ENCODE data around the gene MBD3L2.

- TF ChIP-seq CREM (CRISPR knock-in tag; IDR thresholded peaks at IDR 0.05) (no peak), ATF2 (CRISPR knock-in tag; IDR thresholded peaks at IDR 0.05; ENCODE audit: borderline replicate concordance, low read depth) (no peak), CTCF (IDR thresholded peaks at IDR 0.05) (no peak), ZNF232 (CRISPR knock-in tag; IDR thresholded peaks at IDR 0.05) (no peak), ATF1 (CRISPR knock-in tag; IDR thresholded peaks at IDR 0.05) (no peak), ELF4 (CRISPR knock-in tag; IDR thresholded peaks at IDR 0.05; ENCODE audit: low read depth) (no peak), PRDM15 (CRISPR knock-in tag; IDR thresholded peaks at IDR 0.05) (no peak), ZNF532 (CRISPR knock-in tag; IDR thresholded peaks at IDR 0.05; ENCODE audit: borderline replicate concordance) (no peak), ATF3 (CRISPR knock-in tag; conservative IDR thresholded peaks at IDR 0.05) (no peak), ZBTB43 (CRISPR knock-in tag; IDR thresholded peaks at IDR 0.05) (no peak), NR2C2 (CRISPR knock-in tag; IDR thresholded peaks at IDR 0.05) (no peak), CREB1 (CRISPR knock-in tag; IDR thresholded peaks at IDR 0.05) (no peak), USF1 (CRISPR knock-in tag; IDR thresholded peaks at IDR 0.05) (no peak)
Measured at GRCh38 chr19:7006135-7006704, 42.9 kb upstream of the MBD3L2 start.
